WTC11 (cell line): Measurements from ENCODE around the gene LAMB4. TPM values are rescaled to one million over a fixed set of nuclear protein-coding genes. Genes with fewer than 3 reads are reported as not detected.

Source experiments
- ATAC-seq: fragments of 200-7000 bp; cut with Tn5 transposase; 2 replicates; pipeline ENCODE4 v1.10.0; 2021; ENCODE audit warnings: mild to moderate bottlenecking, moderate library complexity
- CTCF ChIA-PET: fragments of 300-600 bp; sonication (Branson Sonifier 250); formaldehyde crosslinking; loops from one replicate; lab custom pipeline; 2021; ENCODE audit warnings: antibody characterized with exemption; lab: Charles Lee
- POLR2A ChIA-PET: fragments of 350-600 bp; sonication (Branson Sonifier 250); formaldehyde crosslinking; loops from one replicate; lab custom pipeline; 2021; ENCODE audit warnings: antibody characterized with exemption; lab: Charles Lee
- DNase-seq: peaks from one replicate; pipeline ENCODE4 v3.0.0; 2021; ENCODE audit warnings: low spot score
- H3K27ac Mint-ChIP-seq: 2 replicates; pipeline ENCODE4 v1.8.0; 2021; ENCODE audit warnings: mixed read lengths
- H3K27me3 Mint-ChIP-seq: 2 replicates; pipeline ENCODE4 v1.8.0; 2021; ENCODE audit warnings: low read depth, mild to moderate bottlenecking, moderate library complexity, mixed read lengths
- H3K36me3 Mint-ChIP-seq: 2 replicates; pipeline ENCODE4 v1.8.0; 2021; ENCODE audit warnings: mixed read lengths
- H3K4me1 Mint-ChIP-seq: 2 replicates; pipeline ENCODE4 v1.8.0; 2022; ENCODE audit warnings: mixed read lengths
- H3K4me3 Mint-ChIP-seq: 2 replicates; pipeline ENCODE4 v1.8.0; 2021; ENCODE audit warnings: mild to moderate bottlenecking, moderate library complexity, mixed read lengths
- H3K9me3 Mint-ChIP-seq: 2 replicates; pipeline ENCODE4 v1.8.0; 2021; ENCODE audit warnings: mixed read lengths
- AFF4 ChIP-seq: sonication (generic); formaldehyde crosslinking; IDR thresholded peaks from 2 replicates; pipeline ENCODE4 v1.8.1; 2023; ENCODE audit warnings: mild to moderate bottlenecking, missing genetic modification reagents, borderline replicate concordance
- AR ChIP-seq: fragments of 250-450 bp; sonication (Bioruptor Pico); IDR thresholded peaks from 2 replicates; pipeline ENCODE4 v1.9.0; 2021; ENCODE audit warnings: mild to moderate bottlenecking
- ATF1 ChIP-seq: sonication (generic); formaldehyde crosslinking; IDR thresholded peaks from 2 replicates; pipeline ENCODE4 v1.8.1; 2023; ENCODE audit warnings: mild to moderate bottlenecking, moderate library complexity, missing genetic modification reagents
- CREB1 ChIP-seq: sonication (generic); formaldehyde crosslinking; IDR thresholded peaks from 2 replicates; pipeline ENCODE4 v1.8.0; 2023; ENCODE audit warnings: mild to moderate bottlenecking, missing genetic modification reagents
- E2F4 ChIP-seq: sonication (generic); formaldehyde crosslinking; IDR thresholded peaks from 2 replicates; pipeline ENCODE4 v1.8.1; 2022; ENCODE audit warnings: low read depth, mild to moderate bottlenecking, moderate library complexity, missing genetic modification reagents, borderline replicate concordance
- ETV6 ChIP-seq: sonication (generic); formaldehyde crosslinking; IDR thresholded peaks from 2 replicates; pipeline ENCODE4 v1.8.1; 2022; ENCODE audit warnings: mild to moderate bottlenecking, missing genetic modification reagents
- HMGXB4 ChIP-seq: sonication (generic); formaldehyde crosslinking; IDR thresholded peaks from 2 replicates; pipeline ENCODE4 v1.8.1; 2023; ENCODE audit warnings: mild to moderate bottlenecking, moderate library complexity, missing genetic modification reagents
- IRF2 ChIP-seq: sonication (generic); formaldehyde crosslinking; IDR thresholded peaks from 2 replicates; pipeline ENCODE4 v1.8.0; 2022; ENCODE audit warnings: low read depth, missing genetic modification reagents, borderline replicate concordance
- MAX ChIP-seq: sonication (generic); formaldehyde crosslinking; IDR thresholded peaks from 2 replicates; pipeline ENCODE4 v1.8.0; 2022; ENCODE audit warnings: mild to moderate bottlenecking, missing genetic modification reagents
- MYBL2 ChIP-seq: sonication (generic); formaldehyde crosslinking; IDR thresholded peaks from 2 replicates; pipeline ENCODE4 v1.8.1; 2023; ENCODE audit warnings: mild to moderate bottlenecking, moderate library complexity, missing genetic modification reagents
- NFATC4 ChIP-seq: fragments of 250-450 bp; sonication (Bioruptor Pico); IDR thresholded peaks from 2 replicates; pipeline ENCODE4 v1.9.0; 2021; ENCODE audit warnings: mild to moderate bottlenecking
- NFYB ChIP-seq: sonication (generic); formaldehyde crosslinking; conservative IDR thresholded peaks from 2 replicates; pipeline ENCODE4 v1.8.0; 2022; ENCODE audit warnings: low read depth, missing genetic modification reagents
- NR3C1 ChIP-seq: sonication (generic); formaldehyde crosslinking; conservative IDR thresholded peaks from 2 replicates; pipeline ENCODE4 v1.8.1; 2023; ENCODE audit warnings: low read depth, mild to moderate bottlenecking, missing genetic modification reagents
- RELA ChIP-seq: sonication (generic); formaldehyde crosslinking; IDR thresholded peaks from 2 replicates; pipeline ENCODE4 v1.8.1; 2022; ENCODE audit warnings: missing genetic modification reagents, mild to moderate bottlenecking, borderline replicate concordance
- SP1 ChIP-seq: sonication (generic); formaldehyde crosslinking; conservative IDR thresholded peaks from 2 replicates; pipeline ENCODE4 v1.8.1; 2022; ENCODE audit warnings: missing genetic modification reagents
- TEAD1 ChIP-seq: sonication (generic); formaldehyde crosslinking; IDR thresholded peaks from 2 replicates; pipeline ENCODE4 v1.8.0; 2022; ENCODE audit warnings: mild to moderate bottlenecking, missing genetic modification reagents
- ZNF121 ChIP-seq: sonication (generic); formaldehyde crosslinking; IDR thresholded peaks from 2 replicates; pipeline ENCODE4 v1.8.0; 2023; ENCODE audit warnings: missing genetic modification reagents
- total RNA-seq: library from RNA; stranded (reverse); gene quantifications from 3 replicates; pipeline ENCODE4 v1.2.3, GENCODE V29; 2021

LAMB4 gene
- total RNA-seq, 1 experiment from 2014 or later = not detected

- TF ChIP-seq AFF4 (CRISPR knock-in tag) (no peak), MAX (CRISPR knock-in tag) (peak; percentile 71; the same call in 1 of the 2 replicates), HMGXB4 (CRISPR knock-in tag) (0 out of 2 replicates have a peak, but pooled peaks have one; percentile 18), AR (CRISPR knock-in tag) (no peak), ATF1 (CRISPR knock-in tag) (no peak), TEAD1 (CRISPR knock-in tag) (0 out of 2 replicates have a peak, but pooled peaks have one; percentile 65), CREB1 (CRISPR knock-in tag) (no peak), MYBL2 (no peak), ZNF121 (CRISPR knock-in tag) (peak; percentile 61; the same call in 1 of the 2 replicates), NFATC4 (no peak), SP1 (CRISPR knock-in tag) (no peak), ETV6 (CRISPR knock-in tag) (0 out of 2 replicates have a peak, but pooled peaks have one; percentile 12)
These were observed 129.0 kb downstream of the LAMB4 start (continued) for GRCh38 chr7:108000875-108001763.

- POLR2A ChIA-PET = no interaction called here
- Mint-ChIP-seq H3K36me3 (peaks cover 15% of the 10 kb centered on the region), H3K4me3 (no peak overlapping the region), H3K4me1 (peaks cover 45% of the 10 kb centered on the region), H3K27me3 (peaks cover 40% of the 10 kb centered on the region), H3K9me3 (no peaks in the 10 kb centered on the region)
- CTCF ChIA-PET = interaction anchor here (1.1 kb wide), 1 partner anchor 146 kb away, joined by 3 read pairs; no protein-coding TSS in a partner anchor
- no peak for ATAC-seq
- TF ChIP-seq NFYB = no peak
- no peak for TF ChIP-seq IRF2 (CRISPR knock-in tag)
- TF ChIP-seq E2F4 (CRISPR knock-in tag) = no peak
- TF ChIP-seq NR3C1 = no peak
- no peak for TF ChIP-seq RELA (CRISPR knock-in tag)
- TF ChIP-seq, all 79 proteins: peak for 0
- no peak for DNase-seq
- no peak overlapping the region for H3K27ac Mint-ChIP-seq
These were observed 130.2 kb downstream of the LAMB4 start for GRCh38 chr7:107999779-108000560.
